NCI-H526 treated with DMSO at 0.1 percent for 48 hours (cell line): ENCODE measurements around the gene NUBPL.
A peak's percentile ranks its signal among the peaks of the same experiment; 100 is the strongest.
"Not testable (repeated sequence)": the region's sequence is repeated elsewhere in the genome, so short reads cannot be mapped to it uniquely, and the experiment has no call there.

Experiments used
- DNase-seq: peaks from one replicate; lab custom pipeline; 2025; lab: John Stamatoyannopoulos, UW

Gene NUBPL

DNA sequence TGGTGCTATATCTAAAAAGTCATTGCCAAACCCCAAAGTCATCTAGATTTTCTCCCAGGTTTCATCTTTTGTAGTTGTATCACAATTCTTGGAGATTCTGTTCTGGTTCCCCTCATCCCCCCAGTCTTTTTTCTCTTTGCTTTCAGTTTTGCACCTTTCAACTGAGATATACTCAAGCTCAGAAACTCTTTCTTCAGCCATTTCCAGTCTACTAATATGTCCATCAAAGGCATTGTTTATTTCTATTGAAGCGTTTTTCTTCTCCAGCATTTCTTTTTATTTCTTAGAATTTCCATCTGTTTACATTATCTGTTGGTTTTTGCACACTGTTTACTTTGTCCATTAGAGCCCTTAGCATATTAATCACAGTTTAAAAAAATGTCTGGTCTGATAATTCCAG is 179.5 kb downstream of the NUBPL start:
- no peak for DNase-seq

DNA sequence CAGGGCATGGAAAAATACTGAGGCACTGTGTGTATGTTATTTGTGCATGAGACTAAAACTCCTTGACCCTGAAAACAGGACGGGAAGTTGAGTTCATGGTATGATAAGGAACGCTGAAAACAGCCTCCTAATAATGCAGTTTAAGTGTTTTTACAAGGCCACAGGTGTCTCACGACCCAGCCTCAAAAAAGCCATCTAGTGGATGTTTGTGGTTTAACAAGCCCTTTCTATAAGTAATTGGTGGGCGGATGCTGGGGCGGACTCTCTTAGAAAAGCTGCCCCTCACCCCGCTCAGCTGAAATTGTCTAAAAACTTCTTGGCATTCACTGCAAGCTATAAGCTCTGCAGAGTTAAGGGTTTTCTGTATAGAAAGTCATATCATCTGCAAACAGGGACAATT is 184.5 kb downstream of the NUBPL start:
- DNase-seq: no peak

DNA sequence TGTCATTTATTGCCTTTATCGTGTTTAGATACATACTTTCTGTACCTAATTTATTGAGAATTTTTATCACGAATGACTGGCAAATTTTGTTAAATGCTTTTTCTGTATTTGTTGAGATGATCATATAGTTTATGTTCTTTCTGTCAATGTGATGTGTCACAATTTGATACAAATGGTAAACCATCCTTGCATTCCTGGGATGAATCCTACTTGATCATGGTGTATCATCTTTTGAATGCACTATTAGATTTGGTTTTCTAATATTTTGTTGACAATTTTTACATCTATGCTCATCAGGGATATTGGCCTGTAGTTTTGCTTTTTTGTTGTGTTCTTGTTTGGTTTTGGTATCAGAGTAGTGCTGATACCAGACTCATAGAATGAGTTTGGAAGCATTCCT is 185.1 kb downstream of the NUBPL start:
- DNase-seq: no peak

DNA sequence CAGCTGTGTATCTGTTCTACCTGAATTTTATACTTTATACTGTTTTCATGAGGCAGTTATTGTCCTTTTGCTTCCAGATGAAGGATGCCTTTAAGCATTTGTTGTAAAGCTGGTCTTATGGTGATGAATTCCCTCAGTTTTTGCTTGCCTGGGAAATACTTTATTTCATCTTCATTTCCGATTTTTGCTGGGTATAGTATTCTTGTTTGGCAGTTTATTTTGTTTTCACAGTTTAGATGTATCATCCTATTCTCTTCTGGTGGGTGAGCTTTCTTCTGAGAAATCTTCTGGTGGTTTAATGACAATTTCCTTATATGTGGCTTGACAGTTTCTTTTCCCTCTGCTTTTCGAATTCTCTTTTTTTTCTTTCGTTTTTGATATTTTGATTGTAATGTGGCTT is 188.1 kb downstream of the NUBPL start:
- DNase-seq: no peak

DNA sequence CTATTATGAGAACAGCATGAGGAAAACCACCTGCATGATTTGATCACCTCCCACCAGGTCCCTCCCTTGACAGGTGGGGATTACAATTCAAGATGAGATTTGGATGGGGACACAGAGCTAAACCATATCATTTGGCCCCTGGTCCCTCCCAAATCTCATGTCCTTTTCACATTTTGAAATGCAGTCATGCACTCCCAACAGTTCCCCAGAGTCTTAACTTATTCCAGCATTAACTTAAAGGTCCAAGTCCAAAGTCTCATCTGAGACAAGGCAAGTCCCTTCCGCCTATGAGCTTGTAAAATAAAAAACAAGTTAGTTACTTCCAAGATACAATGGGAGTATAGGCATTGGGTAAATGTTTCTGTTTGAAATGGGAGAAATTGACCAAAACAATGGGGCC is 189.8 kb downstream of the NUBPL start:
- DNase-seq: not testable (repeated sequence)

DNA sequence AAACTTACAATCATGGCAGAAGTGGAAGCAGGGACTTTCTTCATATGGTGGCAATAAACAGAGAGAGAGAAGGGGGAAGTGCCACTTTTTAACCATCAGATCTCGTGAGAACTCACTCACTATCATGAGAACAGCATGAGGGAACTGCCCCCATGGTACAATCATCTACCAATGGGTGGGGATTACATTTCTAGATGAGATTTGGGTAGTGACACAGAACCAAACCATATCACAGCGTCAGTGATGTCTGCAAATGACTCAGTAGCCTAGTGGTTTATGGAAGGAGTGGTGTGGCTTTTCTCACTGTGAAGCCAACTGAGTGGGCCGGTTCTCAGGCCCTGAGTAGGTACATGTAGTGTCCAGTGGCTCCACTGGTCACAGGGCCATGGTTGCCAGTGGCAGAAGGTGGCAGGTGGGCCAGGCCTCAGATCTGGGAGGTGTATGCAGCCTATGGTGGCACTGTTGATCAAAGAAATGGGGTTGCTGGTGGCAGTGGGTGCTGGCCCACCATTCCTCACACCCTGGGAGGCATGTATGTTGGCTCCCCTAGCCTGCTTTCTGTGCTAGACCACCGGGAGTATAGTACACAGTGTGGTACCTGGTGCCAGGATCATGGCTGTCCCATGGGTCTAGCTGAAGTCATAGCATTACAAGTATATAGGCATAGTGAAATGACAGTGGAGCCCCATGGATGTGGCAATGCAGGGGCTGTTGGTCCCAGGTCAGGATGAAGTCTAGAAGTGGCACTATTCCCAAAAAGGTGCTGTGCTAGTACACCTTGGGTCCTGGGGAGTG is 191.9 kb downstream of the NUBPL start:
- DNase-seq: no peak

DNA sequence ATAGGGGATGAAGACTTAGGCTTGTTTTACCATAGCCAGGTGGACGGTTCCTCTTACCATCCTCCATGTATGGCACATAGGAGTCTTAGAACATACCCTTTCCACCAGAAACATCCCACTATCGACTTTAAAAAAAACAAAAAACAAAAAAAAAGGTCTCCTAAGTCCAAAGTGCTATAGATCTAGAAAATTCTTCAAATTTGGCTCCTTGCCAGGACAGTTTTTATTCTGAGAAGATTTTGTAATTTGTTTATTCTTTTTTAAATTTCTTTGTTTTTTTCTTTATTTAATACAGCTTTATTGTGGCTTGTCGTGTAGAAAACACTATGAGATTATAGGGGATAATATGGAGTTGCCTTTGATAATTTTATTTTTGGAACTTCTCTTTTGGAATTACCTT is 197.7 kb downstream of the NUBPL start:
- DNase-seq: no peak

DNA sequence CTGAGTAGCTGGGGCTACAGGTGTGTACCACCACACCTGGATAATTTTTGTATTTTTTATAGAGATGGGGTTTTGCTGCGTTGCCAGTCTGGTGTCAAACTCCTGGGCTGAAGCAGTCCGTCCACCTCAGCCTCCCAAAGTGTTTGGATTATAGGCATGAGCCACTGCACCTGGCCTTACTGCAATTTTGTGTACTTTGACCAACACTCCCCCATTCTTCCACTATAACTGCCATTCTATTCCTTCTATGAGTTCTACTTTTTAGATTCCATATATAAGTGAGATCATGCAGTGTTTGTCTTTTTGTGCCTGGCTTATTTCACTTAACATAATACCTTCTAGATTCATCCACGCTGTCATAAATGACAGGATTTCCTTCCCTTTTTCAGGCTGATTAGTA is 199.1 kb downstream of the NUBPL start:
- no peak for DNase-seq

DNA sequence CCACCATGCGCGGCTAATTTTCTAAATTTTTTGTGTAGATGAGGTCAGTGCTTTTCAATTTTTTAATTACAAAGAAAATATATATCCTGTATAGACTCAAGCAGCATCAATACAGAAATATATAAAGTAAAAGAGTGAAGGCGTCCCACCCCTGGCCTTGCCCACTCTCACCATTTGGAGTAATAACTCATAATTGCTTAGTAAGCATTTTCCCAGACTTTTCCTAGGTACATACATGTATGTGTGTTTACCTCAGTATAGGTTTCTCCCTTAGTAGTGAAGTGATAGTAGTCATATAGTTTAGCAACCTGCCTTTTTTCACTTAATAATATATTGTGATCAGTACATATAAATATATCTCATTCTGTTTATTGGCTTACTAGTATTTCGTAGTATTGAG is 200.1 kb downstream of the NUBPL start:
- no peak for DNase-seq

DNA sequence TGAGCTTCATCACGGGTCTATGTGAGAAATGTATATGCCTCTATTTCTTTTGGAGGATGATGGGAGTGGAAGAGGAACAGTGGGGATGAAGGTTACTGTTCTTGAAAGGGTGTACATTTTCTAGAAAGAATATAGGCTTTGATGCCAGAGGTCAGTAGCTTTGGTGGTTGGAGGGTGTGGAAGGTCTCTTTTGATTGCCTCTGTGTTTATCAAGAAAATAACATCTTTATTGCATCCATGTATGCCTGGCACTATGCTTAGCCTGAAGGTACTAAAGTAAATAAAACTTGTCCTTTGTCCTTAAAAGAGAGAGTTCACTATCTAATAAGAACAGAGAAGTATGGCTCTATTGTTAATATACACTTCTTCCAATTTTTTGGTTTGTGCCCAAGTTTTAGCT is 201.8 kb downstream of the NUBPL start:
- DNase-seq: no peak

DNA sequence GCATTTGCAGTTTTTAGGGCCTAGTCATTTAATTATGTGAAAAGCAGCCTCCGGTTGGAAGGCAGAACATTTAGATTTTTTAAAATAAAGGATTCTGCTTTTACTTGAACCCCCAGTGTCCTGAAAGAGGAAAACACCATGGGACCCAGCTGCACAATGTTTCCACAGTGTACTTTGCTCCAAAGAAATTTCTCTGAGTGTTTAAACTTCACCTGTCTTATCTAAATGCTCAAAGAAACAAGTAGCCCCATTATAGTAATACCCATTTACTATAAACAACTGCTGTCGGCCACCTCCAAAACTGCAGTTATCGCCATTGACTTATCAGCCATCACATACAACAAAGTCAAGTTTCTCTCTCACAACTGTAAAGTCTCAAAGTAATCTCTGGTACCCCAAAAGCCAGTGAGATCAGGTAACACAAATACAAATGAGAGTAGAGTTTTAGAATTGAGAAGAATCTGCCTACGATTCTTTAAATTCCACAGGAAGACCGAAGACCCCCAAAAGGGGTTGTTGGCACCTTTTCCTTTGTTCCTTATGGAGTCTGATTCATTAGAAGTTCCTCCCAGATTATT is 205.2 kb downstream of the NUBPL start:
- DNase-seq: no peak

DNA sequence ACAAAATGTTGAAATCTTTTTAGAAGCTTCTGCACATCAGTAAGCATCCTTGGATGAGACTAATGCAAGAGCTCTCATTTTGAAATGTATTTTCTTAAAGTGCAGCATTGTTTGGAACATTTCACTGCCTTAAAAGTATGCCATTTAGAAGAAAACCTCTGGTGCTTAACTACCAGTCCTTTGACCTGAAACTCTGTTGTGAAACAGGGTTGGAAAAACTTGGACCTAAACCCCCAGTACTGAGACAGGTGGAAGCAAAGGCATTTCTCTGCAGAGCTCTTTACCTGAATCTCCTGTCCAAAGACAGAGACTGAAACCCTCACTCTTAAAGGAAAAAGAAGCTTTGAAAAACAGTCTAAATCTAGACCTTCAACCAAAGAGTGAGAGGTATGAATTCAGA is 207.2 kb downstream of the NUBPL start:
- DNase-seq: no peak

DNA sequence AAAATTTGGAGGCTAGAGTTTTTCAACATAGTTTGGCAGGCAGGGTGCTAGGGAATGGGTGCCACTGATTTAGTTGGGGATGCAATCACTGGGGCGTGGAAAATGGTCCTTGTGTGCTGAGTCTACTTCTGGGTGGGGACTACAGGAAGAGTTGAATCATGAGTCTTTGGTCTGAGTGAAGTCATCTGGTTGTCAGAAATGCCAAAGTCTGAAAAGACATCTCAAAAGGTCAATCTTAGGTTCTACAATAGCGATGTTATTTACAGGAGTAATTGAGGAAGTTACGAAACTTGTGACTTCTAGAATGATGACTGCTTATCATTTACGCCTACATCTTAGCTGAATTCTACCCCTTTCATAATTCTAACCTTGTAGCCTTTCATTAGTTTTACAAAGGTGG is 209.1 kb downstream of the NUBPL start:
- DNase-seq: no peak

DNA sequence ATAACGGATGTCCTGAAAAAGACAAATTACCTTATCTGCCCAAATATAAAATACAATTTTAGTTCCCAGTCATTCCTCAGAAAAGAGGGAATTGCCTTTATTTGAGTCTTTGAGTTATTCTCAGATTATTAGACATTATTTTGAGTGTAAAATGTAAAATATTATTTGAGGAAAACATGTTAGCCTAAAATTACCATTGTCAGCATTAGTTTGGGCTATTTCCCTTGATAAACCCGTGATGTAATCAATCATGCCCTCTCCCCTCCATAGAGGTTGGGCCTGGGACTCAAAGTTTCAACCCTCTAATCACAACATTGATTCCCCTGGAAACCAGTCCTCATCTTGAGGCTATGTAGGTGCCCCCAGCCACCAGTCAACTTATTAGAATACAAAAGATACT is 213.4 kb downstream of the NUBPL start:
- DNase-seq: no peak

DNA sequence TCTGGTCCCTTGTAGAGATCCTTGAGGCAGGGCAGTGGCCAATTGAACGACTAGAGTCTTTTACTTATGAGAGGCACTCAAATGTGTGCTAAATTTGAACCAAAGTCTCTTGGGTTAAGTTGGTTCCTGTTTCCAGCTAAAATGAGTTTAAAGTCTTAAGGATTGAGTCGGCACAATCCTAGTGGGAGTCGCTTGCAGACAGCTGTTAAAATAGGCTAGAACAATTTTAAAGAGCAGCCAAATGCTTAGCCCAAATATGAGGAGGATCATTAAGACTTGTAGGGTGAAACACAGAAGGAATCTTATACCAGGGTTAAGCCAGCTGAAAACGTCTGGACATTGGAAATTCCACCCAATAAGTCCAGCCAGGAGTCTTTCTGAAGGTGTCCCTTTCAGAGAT is 216.1 kb downstream of the NUBPL start:
- DNase-seq: no peak

DNA sequence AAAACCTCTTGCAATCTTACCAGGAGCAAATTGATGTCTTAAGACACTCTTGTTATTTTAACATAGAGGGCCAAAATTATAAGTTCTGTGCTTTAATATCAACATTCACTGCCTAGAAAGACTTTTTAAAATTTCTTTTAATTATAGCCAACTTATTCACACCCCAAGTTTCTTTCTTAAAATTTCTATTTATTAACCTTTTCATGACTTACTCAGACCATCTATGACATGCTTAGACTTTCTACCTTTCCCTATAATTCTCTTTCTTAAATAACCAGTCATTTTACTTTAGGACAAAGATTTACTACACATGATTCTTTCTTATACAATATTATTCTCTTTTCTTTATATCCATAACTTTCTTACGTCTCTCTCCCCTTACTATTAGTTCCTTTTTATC is 220.4 kb downstream of the NUBPL start:
- no peak for DNase-seq

DNA sequence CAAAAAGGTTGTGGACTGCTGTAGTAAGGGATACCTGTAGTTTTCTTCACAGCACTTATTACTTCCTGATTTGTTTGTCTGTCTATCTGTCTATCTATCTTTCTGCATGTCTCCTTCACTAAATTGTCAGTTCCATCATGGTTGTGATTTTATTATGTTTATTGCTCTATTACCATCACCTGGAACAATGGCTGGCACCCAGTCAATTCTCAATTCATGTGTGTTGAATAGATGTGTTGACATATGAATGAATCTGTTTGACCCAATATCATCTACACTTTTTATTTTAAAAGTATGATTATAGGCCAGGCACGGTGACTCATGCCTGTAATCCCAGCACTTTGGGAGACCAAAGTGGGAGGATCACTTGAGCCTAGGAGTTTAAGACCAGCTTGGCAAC is 224.4 kb downstream of the NUBPL start:
- DNase-seq: no peak

DNA sequence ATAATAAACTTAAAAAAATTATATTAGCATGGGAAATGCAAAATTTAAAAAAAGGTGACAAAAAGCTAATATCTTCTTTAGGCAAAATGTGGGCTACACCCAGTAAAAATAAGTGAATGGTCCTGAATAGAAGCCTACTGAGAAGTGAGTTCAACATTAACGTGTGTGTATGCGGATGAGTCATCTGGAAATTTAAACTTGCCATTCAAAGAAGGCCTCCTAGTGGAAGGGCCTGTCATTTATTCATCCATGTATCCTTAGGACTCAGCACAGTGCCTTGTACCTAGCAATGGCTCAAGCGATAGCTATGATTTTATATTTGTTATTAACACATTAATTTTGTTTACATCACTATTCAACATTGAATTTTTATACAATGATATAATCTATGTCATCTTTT is 226.2 kb downstream of the NUBPL start:
- no peak for DNase-seq

DNA sequence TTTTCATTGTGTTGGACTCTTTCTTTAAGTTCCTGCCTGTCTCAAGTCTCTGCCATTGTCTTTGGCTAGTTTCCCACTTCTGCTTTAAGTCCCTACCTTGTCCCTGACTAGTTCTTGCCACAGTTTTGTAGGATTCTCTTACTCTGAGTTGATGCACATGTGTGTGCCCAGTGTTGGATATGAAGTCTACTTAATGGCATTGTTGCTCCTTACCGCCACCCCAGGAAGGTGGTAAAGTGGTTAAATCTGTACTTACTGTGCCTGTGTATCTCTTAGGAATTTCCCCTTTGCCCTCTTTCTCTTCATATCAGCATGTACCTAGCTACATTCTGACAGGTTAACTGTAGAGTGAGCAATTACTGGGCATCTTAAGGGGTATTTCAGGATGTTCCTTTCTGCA is 227.1 kb downstream of the NUBPL start:
- no peak for DNase-seq

DNA sequence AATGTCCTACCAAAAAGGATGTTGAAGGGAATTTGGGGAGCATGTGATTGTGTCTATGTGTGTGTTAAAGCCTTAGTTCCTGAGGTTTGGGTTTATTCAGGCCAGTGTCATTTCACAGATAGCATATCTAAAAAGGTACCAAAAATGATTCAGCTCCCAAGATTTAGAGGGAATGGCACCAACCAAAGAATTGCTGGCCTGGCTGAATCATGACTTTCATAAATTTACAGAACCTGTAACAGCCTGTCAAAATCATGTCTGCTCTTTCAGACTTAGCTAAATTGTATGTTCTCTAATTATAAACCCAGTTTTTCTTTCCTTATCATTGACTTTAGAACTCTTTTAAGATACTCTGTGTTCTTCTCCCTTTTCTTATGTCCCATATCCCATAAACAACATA is 231.5 kb downstream of the NUBPL start:
- no peak for DNase-seq

DNA sequence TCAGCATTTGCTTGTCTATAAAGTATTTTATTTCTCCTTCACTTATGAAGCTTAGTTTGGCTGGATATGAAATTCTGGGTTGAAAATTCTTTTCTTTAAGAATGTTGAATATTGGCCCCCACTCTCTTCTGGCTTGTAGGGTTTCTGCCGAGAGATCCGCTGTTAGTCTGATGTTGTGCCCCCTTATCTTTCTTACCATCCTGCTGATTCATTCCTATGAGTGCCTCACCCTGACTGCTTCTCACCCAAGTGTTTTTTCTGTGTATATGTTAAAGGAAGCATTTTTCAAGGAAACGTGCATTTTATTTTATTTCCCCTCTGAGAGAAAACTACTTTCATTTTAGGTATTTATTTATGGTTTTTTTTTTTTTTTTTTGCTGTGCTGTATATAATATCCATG is 236.7 kb downstream of the NUBPL start:
- DNase-seq: not testable (repeated sequence)

DNA sequence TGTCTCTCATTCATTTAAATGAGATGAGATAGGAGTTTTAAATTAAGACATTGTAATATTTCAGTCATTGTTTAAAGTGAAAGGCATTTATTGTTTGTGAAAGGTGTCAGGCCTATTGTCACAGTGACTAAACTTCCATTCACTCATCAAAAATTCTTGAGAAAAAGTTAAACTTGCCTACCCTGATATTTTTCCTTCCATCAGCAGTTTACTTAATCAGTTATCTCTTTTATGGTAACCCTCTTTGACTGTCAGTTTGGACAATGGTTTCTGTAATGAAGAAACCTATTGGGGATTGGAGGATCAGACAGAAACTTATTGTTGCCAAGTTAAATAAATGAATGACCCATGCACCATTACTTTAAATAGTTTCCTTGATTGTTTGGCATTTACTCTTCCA is 241.6 kb downstream of the NUBPL start:
- DNase-seq: no peak

DNA sequence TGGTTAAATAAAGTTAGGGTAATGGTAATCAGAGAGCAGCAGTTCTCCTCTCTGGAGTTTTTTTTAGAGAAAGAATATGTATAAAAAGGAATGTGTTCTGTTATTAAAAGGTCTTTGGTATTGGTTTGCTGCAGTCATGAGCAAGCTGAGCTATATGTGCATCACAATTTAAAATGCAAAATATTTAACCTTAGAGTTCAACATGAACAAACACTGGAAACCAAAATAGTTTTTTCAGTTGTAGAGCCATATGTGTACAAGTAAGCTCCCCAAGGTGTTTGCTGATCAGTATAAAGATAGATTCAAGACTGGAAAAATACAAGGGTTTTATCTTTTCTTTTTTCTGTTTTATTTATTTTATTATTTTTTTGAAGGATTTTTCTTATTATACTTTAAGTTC is 245.0 kb downstream of the NUBPL start:
- DNase-seq: peak; percentile 8
